ENCODE data around the gene AIRE. TPM values are rescaled to one million over a fixed set of nuclear protein-coding genes. Genes with fewer than 3 reads are reported as not detected.

AIRE gene
- total RNA-seq, 1 experiment from 2014 or later, result 0.17 TPM

- no peaks in the 10 kb centered on the region for H3K27me3 ChIP-seq (ENCODE audit: insufficient read depth, low read length)
- DNase-seq, result no peak
- no peak overlapping the region for H3K27ac ChIP-seq (ENCODE audit: insufficient read length, low read depth, low read length)
Observed at GRCh38 chr21:44331650-44332307, 46.1 kb downstream of the AIRE start.

More at GRCh38 chr21:44331650-44332307, 46.1 kb downstream of the AIRE start:
- H3K9me3 Mint-ChIP-seq, result no peaks in the 10 kb centered on the region
- Histone ChIP-seq H3K23ac (ENCODE audit: insufficient read length, low read depth, low read length) (no peak overlapping the region), H2BK15ac (ENCODE audit: low read depth, low read length) (no peak overlapping the region), H3K4me2 (ENCODE audit: insufficient read depth, insufficient read length, low read length) (no peak overlapping the region), H2BK12ac (ENCODE audit: insufficient read length, low read depth, low read length) (no peak overlapping the region), H3K18ac (ENCODE audit: insufficient read length, low read depth, low read length) (no peak overlapping the region), H2AFZ (ENCODE audit: low read length) (no peak overlapping the region), H3K9ac (ENCODE audit: extremely low read depth, insufficient read length, low read length) (no peak overlapping the region), H4K91ac (ENCODE audit: insufficient read length, low read depth, low read length) (no peak overlapping the region), H3K4me1 (ENCODE audit: insufficient read depth, low read length) (no peaks in the 10 kb centered on the region), H3K79me1 (ENCODE audit: insufficient read depth, low read depth, low read length, poor library complexity, severe bottlenecking) (no peaks in the 10 kb centered on the region), H4K5ac (ENCODE audit: insufficient read length, low read depth, low read length) (no peak overlapping the region), H3K4ac (ENCODE audit: low read depth, low read length) (no peak overlapping the region), H2BK5ac (ENCODE audit: insufficient read length, low read length) (no peak overlapping the region), H3K79me2 (ENCODE audit: insufficient read depth, low read length) (no peaks in the 10 kb centered on the region), H2BK120ac (ENCODE audit: low read depth, low read length, poor library complexity, severe bottlenecking) (no peak overlapping the region), H3K9me3 (ENCODE audit: control insufficient read depth, low read depth, low read length) (no peaks in the 10 kb centered on the region), H3K23me2 (ENCODE audit: insufficient read length, low read depth, low read length, poor library complexity, severe bottlenecking) (no peaks in the 10 kb centered on the region), H4K20me1 (ENCODE audit: control insufficient read depth, insufficient read depth, insufficient read length) (no peaks in the 10 kb centered on the region), H3K56ac (ENCODE audit: insufficient read length, low read depth, low read length) (no peak overlapping the region), H2BK20ac (ENCODE audit: low read depth, low read length, poor library complexity, severe bottlenecking) (no peak overlapping the region), H2AK5ac (ENCODE audit: insufficient read length, low read length) (no peak overlapping the region), H3K14ac (ENCODE audit: insufficient read depth, low read length) (no peak overlapping the region), H3T11ph (ENCODE audit: low read length) (no peak overlapping the region), H4K8ac (replicated peaks; ENCODE audit: insufficient read length, low read depth, low read length) (no peak overlapping the region)
- peak overlapping the region in 1 of 3 experiments; percentile 73; a peak in 2 of 7 replicates for H3K27ac Mint-ChIP-seq
- no peak for TF ChIP-seq CTCF (conservative IDR thresholded peaks at IDR 0.05)
- H3K36me3 Mint-ChIP-seq (ENCODE audit: insufficient read depth in 1 of 3, low read depth in 3 of 3), result peaks cover 0 to 10% (median 0%) of the 10 kb centered on the region in 3 experiments; a peak in 2 of 7 replicates
- no CpG with 5 or more reads among the region's 20 CpGs for WGBS (ENCODE audit: extremely low coverage, insufficient read length, low lambda C conversion rate)
- no peaks in the 10 kb centered on the region for H3K27me3 Mint-ChIP-seq (ENCODE audit: low read depth)
- 0 out of 4 replicates have a peak, but pooled peaks cover 0 to 3% of the 10 kb centered on the region in 2 experiments for H3K4me1 Mint-ChIP-seq
- no peak overlapping the region; a peak in 1 of 5 replicates for H3K4me3 Mint-ChIP-seq
